ELR (cell line): ENCODE results near the gene BCDIN3D.
"Not testable (repeated sequence)": the region's sequence is repeated elsewhere in the genome, so short reads cannot be mapped to it uniquely, and the experiment has no call there.

ENCODE experiments used
- DNase-seq: peaks from one replicate; pipeline ENCODE4 v3.0.0-alpha.2; 2015; ENCODE audit warnings: low read depth

The BCDIN3D gene

DNA sequence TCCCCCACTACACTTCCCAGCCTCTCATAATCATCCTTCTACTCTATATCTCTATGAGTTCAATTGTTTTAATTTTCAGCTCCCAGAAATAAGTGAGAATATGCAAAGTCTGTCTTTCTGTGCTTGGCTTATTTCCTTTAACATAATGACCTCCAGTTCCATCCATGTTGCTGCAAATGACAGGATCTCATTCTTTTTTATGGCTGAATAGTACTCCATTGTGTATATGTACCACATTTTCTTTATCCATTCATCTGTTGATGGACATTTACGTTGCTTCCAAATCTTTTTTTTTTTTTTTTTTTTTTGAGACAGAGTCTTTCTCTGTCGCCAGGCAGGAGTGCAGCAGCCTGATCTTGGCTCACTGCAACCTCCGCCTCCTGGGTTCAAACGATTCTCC lies 13.0 kb upstream of the BCDIN3D start:
- DNase-seq, result not testable (repeated sequence)

DNA sequence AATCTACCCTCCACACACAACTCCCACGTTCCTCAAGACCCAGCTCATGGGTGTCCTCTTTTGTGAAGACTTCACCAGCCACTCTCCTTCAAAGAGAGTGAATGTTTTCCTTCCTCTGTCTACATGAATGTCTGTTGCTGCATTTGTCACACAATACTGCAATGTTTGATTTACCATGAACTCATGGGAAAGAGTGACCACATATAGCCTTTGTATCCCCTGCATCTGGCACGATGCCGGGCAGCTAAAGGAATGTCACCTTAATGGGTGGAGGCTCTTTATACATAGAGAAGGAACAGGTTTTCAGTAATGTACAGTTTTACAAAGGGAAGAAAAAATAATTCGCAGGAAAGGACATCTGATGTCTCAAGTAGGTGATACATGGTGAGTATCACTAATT lies 12.1 kb upstream of the BCDIN3D start:
- no peak for DNase-seq

DNA sequence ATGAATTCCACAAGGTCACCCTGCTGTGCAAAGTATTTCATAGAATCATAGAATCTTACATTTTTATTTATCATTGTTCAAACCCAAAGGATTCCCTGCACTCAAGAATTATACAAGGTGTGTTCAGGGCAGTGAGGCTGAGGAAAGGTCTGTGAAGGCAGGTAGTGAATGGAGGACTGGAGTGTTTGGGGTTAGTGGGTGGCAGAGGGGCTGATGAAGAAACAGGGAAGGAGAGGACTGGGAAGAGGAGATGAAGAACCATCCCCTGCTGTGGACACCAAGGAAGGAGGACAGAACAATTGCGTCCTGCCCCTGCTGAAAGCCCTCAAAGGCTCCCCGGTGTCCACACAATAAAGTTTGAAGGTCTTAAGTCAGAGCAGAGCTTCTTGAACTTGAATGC lies 10.8 kb upstream of the BCDIN3D start:
- DNase-seq, result no peak

DNA sequence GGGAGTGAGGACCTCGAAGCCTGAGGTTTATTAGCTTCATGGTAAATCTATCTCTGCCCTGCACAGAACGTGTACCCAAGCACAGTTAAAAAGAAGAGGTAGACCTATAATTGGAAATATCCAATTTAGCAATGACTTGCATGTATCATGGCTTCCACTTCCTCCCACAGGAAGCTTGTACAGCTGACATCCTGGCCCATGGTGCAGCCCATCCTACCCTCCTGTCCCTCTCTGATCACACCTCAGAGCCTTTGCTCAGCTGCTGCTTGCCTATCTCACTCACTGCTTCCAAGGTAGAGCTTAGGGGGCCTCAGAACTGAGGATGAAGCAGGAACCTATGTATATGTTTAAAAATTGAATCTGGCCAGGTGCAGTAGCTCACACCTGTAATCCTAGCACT lies 4.3 kb upstream of the BCDIN3D start:
- no peak for DNase-seq

DNA sequence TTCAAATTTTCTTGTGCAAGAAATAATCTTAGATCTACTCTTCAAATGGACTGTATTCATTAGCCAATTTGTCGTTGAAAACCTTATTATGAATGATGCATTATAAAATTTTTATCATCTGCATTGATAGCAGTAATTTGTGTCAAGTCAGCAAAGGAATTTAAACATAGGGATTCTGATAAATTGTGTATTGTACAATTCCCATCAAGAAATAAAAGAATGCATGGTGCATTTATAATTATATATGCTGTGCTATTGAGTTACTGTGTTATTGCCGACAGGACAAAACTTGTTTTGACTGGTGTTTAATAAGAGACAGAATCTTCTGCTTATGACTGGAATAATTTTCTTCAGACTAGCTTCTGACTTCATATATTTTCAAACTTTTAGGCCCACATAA lies 3.1 kb upstream of the BCDIN3D start:
- DNase-seq, result no peak

DNA sequence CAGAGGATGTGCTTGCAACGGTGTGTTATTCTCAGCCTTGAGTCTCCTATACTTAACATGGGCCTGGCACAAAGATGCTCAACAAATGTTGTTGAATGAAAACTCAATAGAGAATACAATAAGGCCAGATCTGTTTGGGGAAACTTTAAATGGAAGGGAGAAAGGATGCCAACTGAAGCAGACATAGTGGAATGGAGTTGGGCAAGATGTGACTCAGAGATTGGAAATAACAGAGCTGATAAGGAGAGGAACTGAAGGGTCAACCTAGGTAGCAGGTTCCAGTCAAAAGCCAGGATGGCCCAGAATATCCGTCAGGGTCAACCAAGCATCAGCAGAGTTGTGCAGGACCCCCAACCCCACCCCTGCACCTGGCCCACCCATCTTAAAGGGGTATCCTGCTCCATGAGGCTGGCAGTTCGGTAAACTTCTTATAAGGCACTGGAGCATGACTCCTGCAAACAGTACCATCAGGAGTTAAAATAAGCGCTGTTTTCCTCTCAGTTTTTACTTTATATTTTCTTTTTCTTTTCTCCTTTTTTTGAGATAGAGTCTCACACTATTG lies 1.1 kb upstream of the BCDIN3D start:
- DNase-seq, result peak; percentile 19

DNA sequence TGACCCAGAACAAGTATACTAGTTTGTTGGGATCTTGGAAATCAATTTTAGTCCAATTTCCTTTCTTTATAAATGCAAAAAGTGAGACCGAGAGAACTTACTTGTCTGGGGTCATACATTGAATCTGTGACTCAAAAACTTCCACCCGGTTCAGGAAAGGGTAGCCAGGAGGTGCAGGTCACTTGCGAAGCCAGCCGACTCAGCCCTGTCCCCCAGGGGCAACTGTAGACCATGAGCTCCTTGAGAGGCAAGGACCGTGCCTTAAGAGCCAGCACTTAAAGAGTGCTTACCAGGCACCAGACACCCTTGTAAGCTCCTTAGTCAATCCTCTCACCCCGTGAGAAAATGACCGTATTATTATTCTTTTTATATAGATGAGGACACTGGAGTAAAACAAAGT lies 505 bp upstream of the BCDIN3D start:
- DNase-seq, result no peak

DNA sequence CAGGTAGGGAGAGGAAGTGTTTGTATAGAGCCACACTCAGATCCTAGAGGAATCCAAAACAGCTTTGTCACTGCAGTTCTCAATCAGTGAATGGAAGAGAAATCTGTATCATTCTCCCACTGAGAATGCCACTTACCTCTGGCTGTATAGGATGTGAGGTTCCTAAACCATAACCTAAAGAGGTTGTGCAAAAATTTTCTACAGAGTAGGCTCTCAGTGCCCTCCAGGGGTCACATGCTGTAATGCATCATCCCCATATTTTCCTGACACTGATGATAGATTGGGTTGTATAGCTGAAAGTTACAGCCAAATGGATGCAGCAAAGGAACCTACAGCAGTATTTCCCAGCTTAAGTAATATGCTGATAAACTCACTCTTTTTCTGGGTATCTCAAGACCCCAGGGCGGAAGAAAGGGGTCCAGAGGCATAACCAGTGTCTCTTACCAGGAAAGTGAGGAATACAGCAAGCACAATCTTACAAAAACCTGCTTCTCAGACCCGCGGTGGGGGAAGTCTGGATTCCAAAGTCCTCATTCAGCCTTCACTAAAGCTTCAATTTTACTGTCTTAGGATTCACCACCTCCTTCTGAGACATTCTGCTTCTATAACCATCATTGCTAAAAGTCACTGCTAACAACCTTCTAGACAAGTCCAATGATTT lies 3.8 kb downstream of the BCDIN3D start:
- peak; percentile 71 for DNase-seq

DNA sequence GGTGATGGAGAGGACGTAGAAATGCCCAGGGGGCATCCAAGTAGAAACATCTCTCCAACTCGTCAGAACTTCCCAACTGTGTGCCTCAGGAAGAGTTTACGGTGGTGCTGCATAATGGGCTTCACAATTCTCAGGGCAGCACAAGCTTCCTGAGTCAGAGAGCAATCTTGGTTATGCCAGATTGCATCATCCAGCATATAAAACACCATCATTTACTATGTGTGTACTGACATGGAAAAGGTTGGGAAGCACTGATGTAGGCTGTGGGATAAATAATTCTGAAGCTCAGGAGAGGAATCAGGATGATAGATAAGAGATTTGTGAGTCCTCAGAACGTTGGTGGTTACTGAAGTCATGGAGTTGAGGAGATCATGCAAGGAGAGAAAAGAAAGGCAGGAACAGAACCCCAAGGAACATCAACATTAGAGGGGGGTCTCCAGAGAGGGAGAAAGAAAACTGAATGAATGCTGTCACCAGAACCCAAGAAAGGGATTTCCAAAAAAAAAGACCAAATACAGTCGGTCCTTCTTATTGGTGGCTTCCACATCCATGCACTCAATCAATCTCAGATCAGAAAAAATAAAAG lies 10.0 kb downstream of the BCDIN3D start:
- DNase-seq, result peak; percentile 72

DNA sequence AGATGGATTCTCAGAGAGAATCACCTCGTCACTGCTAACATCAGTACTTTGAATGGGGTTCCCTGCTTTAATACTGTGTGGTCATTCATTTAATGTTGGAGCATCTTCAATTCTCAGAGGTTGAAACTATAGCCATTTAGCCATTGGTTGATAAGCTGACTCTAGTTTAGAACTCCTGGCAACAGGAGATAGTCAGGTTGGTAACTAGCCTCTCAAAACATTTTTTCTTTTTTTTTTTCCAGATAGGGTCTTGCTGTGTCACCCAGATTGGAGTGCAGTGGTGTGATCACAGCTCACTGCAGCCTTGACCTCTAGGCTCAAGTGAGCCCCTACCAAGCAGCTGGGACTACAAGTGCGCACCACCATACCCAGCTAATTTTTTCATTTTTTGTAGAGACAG lies 11.2 kb downstream of the BCDIN3D start:
- no peak for DNase-seq

DNA sequence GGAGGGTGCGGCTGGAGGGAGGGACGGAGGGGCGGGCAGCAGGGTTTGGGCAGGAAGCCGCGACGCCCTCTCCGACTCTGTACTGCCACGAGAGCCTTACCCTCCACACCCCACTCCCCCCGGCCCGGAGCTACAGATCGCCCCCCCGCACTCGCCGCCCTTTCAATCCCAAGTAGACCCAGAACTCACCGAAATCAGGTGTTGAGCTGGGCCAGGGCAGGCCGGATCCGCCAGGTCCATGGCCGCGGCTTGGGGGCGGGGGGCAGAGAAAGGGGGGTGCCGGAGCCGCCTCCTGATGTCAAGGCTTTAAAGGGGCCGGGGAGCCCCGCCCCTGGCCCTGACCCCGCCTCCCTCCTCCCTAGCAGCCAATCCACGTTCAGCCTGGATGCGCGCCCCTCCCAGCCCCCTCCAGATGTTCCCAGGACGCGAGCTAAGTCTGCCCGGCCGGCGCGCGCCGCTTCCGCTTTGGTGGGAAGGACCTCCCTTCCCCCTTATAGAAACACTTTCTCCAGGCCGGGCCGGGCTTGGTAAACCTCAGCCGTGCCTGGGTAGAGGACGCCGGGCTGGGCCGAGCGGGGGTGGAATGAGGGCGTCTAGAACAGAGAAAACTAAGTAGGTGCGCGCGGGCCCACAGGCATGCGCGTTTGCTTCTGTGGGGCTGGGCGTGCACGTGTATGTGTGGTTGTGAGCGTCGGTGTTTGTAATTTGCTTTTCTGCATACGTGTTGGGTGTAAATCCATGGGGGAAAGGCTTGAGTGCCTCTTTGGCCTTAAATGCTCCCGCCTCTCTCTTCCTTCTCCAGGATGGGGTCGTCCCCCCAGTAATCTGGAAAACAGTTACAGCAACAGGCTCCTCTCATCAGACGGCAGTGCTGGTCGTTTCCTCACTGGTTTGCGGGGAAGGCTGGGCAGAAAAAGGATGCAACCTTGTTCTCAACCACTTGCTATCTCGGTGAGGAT lies 14.5 kb downstream of the BCDIN3D start, which contains the start of gene NCKAP5L:
Gene NCKAP5L, minus strand, starts transcription at position 281 of the 959 bp plus-strand sequence. CDS start 24,369 bp downstream, outside the sequence.
- peak; percentile 97 for DNase-seq

DNA sequence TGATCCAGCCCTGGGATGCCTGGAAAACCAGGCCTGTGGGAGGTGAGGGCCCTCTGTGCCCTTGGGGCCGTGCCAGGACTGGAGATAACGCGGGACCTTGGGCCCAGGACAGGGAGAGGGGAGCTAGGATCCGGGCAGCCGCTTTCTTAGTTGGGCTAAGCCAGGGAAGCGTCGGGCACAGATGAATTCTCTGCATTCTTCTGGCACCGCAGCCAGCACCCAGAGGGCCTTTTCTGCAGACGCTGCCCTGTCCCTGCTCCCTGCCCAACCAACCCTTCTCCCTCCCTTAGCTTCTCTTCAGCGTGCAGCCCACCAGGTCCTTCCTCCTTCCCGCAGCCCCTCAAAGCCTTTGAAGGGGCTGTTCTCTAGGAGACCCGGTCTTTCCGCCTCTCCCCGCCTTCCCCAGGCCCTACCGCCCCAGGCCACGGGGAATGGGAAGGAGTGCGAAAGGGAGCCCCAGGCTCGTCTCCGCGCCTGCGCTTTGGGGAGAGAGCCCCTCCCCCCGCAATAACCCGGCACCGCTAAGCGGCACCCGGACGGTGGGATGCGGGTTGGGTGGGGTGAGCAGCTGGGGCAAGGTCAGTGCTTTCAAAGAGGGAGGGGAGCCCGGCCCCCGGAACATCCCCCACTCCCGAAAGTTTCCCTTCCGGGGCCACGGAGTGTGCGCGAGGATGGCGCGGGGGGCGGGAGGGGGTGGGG lies 15.4 kb downstream of the BCDIN3D start:
- DNase-seq, result peak; percentile 78

DNA sequence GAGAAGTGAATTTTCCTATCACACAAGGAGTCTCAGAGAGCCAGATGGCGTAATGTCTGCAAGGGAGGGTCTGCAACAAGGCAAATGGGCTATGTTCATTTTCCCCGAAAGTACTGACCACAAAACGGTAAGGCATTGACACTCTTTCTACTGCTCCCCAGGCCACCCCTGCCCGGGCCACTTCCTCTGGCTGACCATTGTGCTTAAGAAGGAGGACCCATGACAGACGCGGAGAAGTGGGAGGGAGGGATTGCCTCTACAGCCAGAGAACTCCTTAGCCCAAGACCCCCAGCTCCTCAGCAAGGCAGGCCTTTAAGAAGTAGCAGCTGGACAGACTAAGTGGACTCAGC lies 15.9 kb downstream of the BCDIN3D start:
- no peak for DNase-seq

DNA sequence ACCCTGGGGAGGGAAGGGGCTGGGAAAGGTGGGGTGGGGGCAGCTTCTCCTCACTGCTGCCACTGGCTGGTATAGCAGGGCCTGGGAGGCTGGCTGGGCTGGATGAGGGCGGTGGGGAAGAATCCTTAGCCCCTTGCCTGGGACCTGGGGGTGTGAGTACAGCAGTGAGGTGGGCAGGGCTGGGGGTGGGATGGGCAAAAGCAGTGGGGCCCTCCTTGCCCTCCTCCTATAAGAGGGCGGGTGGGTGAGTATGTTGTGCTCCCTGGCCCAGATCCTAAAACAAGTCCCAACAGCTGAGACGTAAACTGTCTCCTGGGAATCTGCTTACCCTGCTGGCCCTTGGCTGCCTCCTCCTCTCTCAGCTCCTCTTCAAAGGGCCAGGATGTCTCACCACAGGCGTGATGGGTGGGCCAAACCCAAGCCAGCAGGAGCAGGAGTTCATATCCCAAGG lies 16.9 kb downstream of the BCDIN3D start:
- DNase-seq, result peak; percentile 35

DNA sequence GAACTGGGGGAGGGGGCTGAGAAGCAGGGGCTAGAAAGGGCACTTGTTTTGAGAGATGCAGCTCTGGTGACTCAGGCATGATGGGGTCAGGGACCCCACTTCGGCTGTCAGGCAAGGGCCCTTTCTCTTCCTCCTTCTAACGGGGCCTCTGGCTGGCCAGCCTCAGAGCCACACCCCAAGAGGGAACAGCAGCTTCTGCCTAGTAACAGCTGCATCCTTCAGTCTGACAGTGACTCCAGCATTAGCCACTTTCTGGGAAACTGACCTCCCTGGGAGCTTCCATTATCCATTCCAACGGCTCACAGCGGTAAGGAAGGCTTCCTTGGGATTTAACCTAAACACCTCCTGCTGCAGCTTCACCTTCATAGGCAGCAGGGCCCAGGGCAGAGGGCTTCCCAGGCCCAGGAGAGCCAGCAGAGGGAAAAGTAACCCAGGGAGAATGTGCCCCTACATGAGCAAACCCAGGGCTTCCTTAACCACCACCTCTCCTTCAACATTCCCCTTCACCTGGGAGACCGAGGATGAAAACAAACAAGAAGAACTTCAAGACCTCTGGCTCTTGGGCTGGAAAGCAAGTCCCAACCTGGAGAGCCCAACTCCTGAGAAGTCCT lies 17.4 kb downstream of the BCDIN3D start:
- peak; percentile 77 for DNase-seq

DNA sequence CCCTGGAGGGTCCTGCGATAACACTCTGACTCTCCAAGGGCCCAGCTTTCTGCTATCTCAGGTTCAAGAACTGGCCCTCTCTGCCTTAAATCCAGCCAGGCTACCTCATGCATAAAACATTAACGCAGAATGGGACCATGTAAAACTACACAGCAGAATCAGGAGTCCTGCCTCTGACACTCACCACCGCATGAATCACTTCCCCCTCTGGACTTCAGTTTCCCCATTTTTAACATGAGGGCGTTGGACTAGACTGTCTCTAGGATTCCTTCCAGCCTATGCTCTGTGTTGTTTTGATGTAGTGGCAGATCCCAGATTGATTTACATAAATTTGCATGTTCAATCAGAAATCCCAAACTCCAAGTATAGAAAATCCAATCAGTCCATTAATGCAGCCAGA lies 18.0 kb downstream of the BCDIN3D start:
- DNase-seq, result peak; percentile 81

DNA sequence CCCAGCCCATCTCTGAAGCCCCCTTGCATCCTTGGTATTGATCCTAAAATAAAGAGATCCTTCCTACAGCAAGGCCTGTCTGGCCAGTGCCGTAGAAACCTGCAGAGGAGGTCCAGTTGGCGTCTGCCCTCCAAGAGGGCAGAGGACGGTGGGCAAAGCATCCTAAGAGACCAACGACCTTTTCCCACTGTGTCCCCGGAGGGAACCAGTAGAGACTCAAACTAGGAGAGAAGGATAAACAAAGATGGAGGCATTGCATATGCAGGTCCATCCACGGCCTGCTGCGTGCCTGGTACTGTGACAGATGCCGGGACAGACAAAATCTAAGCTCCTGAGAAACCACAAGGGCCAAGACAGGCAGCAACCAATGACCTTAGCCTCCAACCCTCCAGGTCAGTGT lies 18.5 kb downstream of the BCDIN3D start:
- no peak for DNase-seq

DNA sequence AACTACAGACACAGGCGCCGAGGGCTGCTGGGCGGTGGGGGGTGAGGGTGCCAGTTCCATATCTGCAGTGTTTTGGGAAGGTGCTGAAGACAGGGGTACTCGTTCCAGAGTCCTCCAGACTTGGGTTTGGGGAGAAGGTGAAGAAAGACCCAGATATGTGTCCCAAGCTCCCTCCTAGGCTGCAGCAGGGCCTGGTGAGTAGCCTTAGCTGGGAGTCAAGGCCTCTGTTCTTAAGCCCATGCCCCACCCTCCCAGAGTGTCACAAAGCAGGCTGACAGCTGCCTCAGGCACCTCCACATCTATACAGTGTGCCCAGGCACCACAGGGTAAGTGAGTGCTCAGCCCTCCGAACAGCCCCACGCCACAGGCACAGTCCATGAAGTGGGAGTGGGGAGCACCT lies 19.0 kb downstream of the BCDIN3D start:
- no peak for DNase-seq

DNA sequence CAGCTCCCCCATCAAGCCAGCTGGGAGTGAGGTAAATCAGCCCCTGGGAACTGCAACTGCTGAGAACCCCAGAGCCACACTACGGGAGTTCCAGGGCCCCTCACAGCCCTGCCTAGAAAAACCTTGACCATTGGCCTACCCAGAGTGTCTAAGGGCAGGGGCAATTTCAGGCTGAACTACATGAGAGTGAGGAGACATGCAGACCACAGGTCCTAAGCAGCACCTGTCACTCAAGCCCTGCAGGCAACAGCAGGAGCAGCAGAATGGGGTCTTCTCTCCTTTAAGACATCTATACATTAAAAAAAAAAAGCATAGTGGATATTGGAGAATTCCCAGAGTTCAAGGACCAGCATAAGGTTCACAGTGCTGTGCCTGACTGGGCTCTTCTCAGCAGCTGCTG lies 19.6 kb downstream of the BCDIN3D start:
- DNase-seq, result no peak

DNA sequence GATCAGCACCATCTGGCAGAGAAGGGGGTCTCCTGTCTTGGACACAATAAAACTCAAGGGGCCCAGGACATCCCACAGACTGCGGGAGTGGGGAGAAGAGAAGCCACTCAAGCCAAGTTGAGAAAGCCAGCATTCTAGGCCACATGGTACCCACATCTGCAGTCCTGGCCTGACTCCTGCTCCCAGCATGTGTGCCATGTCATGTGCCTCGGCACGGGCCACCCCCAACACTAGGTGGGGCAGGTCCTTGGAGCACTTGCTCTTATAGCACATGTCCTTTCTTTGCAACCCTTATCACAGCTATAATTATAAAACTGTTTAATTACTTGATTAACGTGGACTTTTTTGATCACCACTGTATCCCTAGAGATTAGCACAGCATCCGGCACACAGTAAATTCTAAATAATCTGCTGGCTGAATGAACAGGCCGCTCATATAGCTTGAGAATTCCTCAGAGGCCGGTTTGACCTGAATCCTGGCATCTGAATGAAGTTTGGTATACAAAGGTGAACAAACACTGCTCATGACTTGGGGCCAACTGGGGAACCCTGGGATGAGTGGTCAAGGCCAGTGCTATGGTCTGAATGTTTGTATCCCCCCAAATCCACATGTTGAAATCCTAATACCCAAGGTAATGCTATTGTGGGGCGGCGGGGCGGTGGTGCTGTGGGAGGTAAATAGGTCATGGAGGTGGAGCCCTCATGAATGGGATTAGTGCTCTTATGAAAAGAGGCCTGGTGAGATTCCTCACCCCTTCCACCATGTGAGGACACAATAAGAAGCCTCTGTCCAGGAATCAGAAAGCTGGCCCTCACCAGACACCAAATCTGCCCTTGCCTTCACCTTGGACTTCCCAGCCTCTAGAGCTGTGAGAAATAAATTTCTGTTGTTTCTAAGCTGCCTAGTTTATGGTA lies 21.3 kb downstream of the BCDIN3D start:
- no peak for DNase-seq
